Measurements from ENCODE around the gene GAPDH.
"Not testable (repeated sequence)": the region's sequence is repeated elsewhere in the genome, so short reads cannot be mapped to it uniquely, and the experiment has no call there.

The GAPDH gene

DNA sequence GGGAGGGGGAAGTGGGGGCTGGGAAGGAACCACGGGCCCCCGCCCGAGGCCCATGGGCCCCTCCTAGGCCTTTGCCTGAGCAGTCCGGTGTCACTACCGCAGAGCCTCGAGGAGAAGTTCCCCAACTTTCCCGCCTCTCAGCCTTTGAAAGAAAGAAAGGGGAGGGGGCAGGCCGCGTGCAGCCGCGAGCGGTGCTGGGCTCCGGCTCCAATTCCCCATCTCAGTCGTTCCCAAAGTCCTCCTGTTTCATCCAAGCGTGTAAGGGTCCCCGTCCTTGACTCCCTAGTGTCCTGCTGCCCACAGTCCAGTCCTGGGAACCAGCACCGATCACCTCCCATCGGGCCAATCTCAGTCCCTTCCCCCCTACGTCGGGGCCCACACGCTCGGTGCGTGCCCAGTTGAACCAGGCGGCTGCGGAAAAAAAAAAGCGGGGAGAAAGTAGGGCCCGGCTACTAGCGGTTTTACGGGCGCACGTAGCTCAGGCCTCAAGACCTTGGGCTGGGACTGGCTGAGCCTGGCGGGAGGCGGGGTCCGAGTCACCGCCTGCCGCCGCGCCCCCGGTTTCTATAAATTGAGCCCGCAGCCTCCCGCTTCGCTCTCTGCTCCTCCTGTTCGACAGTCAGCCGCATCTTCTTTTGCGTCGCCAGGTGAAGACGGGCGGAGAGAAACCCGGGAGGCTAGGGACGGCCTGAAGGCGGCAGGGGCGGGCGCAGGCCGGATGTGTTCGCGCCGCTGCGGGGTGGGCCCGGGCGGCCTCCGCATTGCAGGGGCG lies at the start of gene GAPDH:
GAPDH (plus strand) TSS at position 595 of the 772 bp plus-strand sequence. CDS start 316 bp downstream, outside the sequence.
- TF ChIP-seq, protein P1, sequence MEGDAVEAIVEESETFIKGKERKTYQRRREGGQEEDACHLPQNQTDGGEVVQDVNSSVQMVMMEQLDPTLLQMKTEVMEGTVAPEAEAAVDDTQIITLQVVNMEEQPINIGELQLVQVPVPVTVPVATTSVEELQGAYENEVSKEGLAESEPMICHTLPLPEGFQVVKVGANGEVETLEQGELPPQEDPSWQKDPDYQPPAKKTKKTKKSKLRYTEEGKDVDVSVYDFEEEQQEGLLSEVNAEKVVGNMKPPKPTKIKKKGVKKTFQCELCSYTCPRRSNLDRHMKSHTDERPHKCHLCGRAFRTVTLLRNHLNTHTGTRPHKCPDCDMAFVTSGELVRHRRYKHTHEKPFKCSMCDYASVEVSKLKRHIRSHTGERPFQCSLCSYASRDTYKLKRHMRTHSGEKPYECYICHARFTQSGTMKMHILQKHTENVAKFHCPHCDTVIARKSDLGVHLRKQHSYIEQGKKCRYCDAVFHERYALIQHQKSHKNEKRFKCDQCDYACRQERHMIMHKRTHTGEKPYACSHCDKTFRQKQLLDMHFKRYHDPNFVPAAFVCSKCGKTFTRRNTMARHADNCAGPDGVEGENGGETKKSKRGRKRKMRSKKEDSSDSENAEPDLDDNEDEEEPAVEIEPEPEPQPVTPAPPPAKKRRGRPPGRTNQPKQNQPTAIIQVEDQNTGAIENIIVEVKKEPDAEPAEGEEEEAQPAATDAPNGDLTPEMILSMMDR (IDR thresholded peaks at IDR 0.05; ENCODE audit: low read depth, low read length) = no peak
- H3K4me3 ChIP-seq (replicated peaks in 1 of 2; ENCODE audit: low read depth in 2 of 2, low read length in 2 of 2) = peak within 1 kb of the TSS; percentile 97 to 99
- peak; percentile 98 for DNase-seq (ENCODE audit: low read depth in 2 of 2)

DNA sequence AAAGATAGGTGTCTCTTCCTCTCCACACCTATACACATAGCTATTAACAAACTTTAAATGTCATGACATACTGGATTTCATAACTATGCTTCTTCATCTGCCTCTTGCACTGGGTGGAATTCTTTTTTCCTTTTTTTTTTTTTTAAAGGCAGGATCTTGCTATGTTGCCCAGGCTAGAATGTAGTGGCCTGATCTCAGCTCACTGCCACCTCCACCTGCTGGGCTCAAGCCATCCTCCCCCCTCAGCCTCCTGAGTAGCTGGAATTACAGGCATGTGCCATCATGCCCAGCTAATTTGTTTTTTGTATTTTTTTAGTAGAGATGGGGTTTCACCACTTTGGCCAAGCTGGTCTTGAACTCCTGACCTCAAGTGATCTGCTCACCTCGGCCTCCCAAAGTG lies 46.1 kb upstream of the GAPDH start:
- DNase-seq (ENCODE audit: low read depth in 2 of 2) = no peak
- no peak overlapping the region for H3K4me3 ChIP-seq (replicated peaks in 1 of 2; ENCODE audit: low read depth in 2 of 2, low read length in 2 of 2)
- TF ChIP-seq, protein P1 (IDR thresholded peaks at IDR 0.05; ENCODE audit: low read depth, low read length) = no peak

DNA sequence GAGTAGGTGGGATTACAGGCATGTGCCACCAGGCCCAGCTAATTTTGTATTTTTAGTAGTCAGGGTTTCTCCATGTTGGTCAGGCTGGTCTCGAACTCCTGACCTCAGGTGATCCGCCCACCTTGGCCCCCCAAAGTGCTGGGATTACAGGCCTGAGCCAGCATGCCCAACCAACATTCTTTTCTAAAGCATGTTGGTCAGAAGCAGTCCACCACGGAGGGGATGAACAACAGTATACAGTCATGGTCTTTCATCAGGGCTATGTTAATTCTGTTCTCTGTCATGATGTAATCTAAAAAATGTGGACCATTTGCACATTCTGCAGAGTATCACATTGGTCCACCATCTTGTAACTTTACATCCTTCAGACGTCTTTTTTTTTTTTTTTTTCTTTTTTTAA lies 44.9 kb upstream of the GAPDH start:
- H3K4me3 ChIP-seq (replicated peaks in 1 of 2; ENCODE audit: low read depth in 2 of 2, low read length in 2 of 2) = no peak overlapping the region
- no peak for DNase-seq (ENCODE audit: low read depth in 2 of 2)
- TF ChIP-seq, protein P1 (IDR thresholded peaks at IDR 0.05; ENCODE audit: low read depth, low read length) = no peak

DNA sequence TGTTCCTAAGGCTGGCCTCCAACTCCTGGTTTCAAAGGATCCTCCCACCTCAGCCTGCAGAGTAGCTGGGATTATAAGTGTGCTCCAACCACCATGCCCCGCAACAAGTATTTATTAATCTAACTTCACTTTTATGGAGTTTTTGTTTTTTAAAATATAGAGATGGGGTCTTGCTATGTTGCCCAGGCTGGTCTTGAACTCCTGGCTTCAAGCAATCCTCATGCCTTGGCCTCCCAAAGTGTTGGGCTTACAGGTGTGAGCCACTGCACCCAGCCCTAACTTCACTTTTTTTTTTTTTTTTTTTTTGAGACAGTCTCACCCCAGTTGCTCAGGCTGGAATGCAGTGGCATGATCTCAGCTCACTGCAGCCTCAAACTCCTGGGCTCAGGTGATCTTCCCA lies 43.6 kb upstream of the GAPDH start:
- not testable (repeated sequence) for H3K4me3 ChIP-seq (replicated peaks in 1 of 2; ENCODE audit: low read depth in 2 of 2, low read length in 2 of 2); DNase-seq (ENCODE audit: low read depth in 2 of 2)

DNA sequence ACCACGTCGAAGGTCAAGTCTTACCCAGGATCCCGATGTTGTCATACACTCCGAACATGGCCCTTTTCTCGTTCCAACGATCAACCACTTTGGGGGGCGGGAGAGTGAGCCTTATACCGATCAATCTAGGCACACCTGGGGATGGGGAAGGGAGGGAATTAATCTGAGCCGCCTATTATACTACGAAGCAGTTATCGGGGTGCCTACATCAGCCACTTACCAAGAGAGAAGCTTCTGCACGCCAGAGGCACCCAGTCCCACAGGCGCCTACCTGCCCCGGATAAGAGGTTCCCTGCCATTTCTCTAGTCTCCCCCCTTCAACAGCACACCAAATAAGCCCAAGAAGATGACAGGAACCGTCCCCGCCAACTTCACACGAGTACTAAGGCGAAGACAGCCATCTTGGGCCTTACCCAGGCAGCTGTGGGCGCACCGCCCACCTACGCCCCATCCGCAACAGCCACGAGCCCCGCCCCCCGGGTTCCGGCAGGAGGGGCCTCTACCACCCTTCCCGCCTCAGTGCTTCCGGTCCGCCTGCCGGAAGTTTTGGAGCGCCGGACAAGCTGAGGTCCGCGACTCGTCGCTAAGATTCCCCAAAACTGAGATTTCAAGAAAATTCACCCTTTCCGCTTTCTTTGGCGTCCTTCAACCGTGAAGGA lies 41.4 kb upstream of the GAPDH start, which contains the start of gene MRPL51:
MRPL51 (minus strand) TSS at position 425 of the 659 bp plus-strand sequence; CDS start at position 299, 126 bp downstream.
- peak within 1 kb of the TSS; percentile 79 to 87 for H3K4me3 ChIP-seq (replicated peaks in 1 of 2; ENCODE audit: low read depth in 2 of 2, low read length in 2 of 2)
- TF ChIP-seq, protein P1 (IDR thresholded peaks at IDR 0.05; ENCODE audit: low read depth, low read length) = no peak
- peak; percentile 94 to 97 for DNase-seq (ENCODE audit: low read depth in 2 of 2)

DNA sequence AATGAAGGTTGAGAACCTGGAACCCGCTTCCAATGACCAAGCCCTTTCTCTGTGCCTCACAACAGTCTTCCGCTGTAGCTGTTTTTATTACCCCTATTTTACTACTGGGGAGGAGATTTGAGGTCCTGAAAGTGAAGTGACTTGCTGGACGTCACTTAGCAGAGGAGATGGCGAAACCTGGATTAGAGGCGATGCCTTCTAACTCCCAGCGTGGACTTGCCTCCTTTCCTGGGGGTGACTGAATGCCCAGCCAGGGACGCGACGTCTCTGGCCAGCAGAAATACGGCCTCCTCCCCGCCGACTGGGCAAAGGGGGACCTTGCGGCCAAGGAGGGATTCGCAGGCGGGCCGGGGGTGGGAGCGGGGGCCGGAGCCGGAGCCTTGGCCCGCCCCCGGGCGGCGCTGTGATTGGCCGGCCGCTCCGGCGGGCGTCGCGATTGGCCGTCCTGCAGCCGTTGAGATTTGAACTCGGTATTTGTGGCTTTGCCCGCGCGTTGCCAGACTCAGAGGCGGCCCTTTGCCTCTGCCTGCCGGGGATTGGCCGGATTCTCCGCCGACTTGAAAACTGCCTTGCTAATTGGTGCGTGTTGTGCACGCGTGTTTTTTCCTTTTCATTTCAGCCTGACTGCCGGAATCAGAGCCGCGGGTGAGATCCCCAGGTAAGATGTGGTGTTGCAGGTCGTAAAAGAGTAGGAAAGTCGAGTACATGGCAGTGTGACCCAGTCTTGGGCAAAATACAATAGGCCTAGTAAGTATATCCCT lies 40.6 kb upstream of the GAPDH start, which contains the start of gene NCAPD2:
NCAPD2 (plus strand) TSS at position 606 of the 761 bp plus-strand sequence. CDS start 997 bp downstream, outside the sequence.
- DNase-seq (ENCODE audit: low read depth in 2 of 2) = peak; percentile 96
- H3K4me3 ChIP-seq (replicated peaks in 1 of 2; ENCODE audit: low read depth in 2 of 2, low read length in 2 of 2) = peak within 1 kb of the TSS; percentile 79 to 87
- TF ChIP-seq, protein P1 (IDR thresholded peaks at IDR 0.05; ENCODE audit: low read depth, low read length) = peak; percentile 27
